HCT116 (cell line): ENCODE measurements around the gene CEP131. TPM values are rescaled to one million over a fixed set of nuclear protein-coding genes. Genes with fewer than 3 reads are reported as not detected.

ENCODE experiments used
- EZH2 ChIP-seq: fragments of 200-600 bp; sonication (generic); IDR thresholded peaks from 2 replicates; pipeline ENCODE4 v1.6.1; 2017; ENCODE audit warnings: antibody characterized with exemption, mixed run types
- POLR2A ChIP-seq: IDR thresholded peaks from 2 replicates; pipeline ENCODE4 v1.7.0; 2011; ENCODE audit warnings: borderline replicate concordance; ENCODE audit not compliant: insufficient read depth, insufficient read length; ENCODE audit errors: extremely low read depth
- RAD21 ChIP-seq: IDR thresholded peaks from 2 replicates; pipeline ENCODE4 v1.6.1; 2012; ENCODE audit warnings: low read depth, mild to moderate bottlenecking
- total RNA-seq: library from RNA; stranded (reverse); gene quantifications from one replicate; pipeline ENCODE4 v1.2.1, GENCODE V29; 2021; ENCODE audit not compliant: unreplicated experiment
- TF ChIP-seq, protein P1 (sequence below): IDR thresholded peaks from 2 replicates; pipeline ENCODE4 v1.6.1; 2012; ENCODE audit warnings: low read depth
- TF ChIP-seq, protein P2 (sequence below): IDR thresholded peaks from 2 replicates; pipeline ENCODE4 v1.6.1; 2012

CEP131 gene
- total RNA-seq, 1 experiment from 2014 or later: 30.2 TPM

DNA sequence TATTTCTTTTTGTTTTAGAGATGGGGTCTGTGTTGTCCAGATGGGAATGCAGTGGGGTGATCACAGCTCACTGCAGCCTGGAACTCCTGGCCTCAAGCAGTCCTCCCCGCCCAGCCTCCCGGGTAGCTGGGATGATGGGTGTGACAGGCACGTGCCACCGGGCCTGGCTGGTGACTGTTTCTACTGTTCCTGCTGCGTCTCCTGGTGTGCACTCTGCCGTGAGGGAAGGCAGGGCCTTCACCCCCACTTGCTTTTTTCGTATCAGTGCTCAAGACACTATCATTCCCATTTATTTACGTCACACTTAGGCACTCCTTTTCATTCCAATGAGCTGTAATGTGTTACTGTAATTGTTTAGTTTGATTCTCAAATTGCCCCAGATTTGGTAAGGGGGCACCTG is 82.7 kb downstream of the CEP131 start (continued):
- TF ChIP-seq, protein P1, sequence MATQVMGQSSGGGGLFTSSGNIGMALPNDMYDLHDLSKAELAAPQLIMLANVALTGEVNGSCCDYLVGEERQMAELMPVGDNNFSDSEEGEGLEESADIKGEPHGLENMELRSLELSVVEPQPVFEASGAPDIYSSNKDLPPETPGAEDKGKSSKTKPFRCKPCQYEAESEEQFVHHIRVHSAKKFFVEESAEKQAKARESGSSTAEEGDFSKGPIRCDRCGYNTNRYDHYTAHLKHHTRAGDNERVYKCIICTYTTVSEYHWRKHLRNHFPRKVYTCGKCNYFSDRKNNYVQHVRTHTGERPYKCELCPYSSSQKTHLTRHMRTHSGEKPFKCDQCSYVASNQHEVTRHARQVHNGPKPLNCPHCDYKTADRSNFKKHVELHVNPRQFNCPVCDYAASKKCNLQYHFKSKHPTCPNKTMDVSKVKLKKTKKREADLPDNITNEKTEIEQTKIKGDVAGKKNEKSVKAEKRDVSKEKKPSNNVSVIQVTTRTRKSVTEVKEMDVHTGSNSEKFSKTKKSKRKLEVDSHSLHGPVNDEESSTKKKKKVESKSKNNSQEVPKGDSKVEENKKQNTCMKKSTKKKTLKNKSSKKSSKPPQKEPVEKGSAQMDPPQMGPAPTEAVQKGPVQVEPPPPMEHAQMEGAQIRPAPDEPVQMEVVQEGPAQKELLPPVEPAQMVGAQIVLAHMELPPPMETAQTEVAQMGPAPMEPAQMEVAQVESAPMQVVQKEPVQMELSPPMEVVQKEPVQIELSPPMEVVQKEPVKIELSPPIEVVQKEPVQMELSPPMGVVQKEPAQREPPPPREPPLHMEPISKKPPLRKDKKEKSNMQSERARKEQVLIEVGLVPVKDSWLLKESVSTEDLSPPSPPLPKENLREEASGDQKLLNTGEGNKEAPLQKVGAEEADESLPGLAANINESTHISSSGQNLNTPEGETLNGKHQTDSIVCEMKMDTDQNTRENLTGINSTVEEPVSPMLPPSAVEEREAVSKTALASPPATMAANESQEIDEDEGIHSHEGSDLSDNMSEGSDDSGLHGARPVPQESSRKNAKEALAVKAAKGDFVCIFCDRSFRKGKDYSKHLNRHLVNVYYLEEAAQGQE: no peak
- TF ChIP-seq EZH2 (no peak), RAD21 (no peak), POLR2A (no peak)
- TF ChIP-seq, protein P2, sequence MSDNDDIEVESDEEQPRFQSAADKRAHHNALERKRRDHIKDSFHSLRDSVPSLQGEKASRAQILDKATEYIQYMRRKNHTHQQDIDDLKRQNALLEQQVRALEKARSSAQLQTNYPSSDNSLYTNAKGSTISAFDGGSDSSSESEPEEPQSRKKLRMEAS: no peak

Other genes starting within 250 kb of the CEP131 start
- gene CHMP6, start 231.1 kb downstream of the CEP131 start, total RNA-seq: 22.0 TPM
- 105 TPM for gene BAIAP2, start 187.8 kb downstream of the CEP131 start, total RNA-seq
- not detected for gene PVALEF, start 57.5 kb downstream of the CEP131 start, total RNA-seq
- gene AATK, start 56.7 kb downstream of the CEP131 start, total RNA-seq: 4.4 TPM
- gene TEPSIN, start 16.1 kb upstream of the CEP131 start, total RNA-seq: 50.6 TPM
- 102 TPM for gene NDUFAF8, start 16.4 kb upstream of the CEP131 start, total RNA-seq
- gene SLC38A10, start 72.3 kb upstream of the CEP131 start, total RNA-seq: 109 TPM
- gene BAHCC1, start 172.5 kb upstream of the CEP131 start, total RNA-seq: 45.2 TPM